ENCODE results near the gene EVPL.

The EVPL gene

GRCh38 chr17:76056882-76057281 is 29.8 kb upstream of the EVPL start:
- Histone ChIP-seq H3K27me3 (ENCODE audit: control insufficient read depth, insufficient read depth, low read length) (no peaks in the 10 kb centered on the region), H3K27ac (ENCODE audit: low read depth, low read length) (no peak overlapping the region), H3K36me3 (ENCODE audit: control insufficient read depth, insufficient read depth, low read length) (peaks cover 88% of the 10 kb centered on the region), H3K9me3 (ENCODE audit: control insufficient read depth, insufficient read depth, low read depth, low read length) (no peaks in the 10 kb centered on the region), H3K4me1 (ENCODE audit: control insufficient read depth, insufficient read depth, low read length) (0 out of 2 replicates have a peak, but pooled peaks cover 3% of the 10 kb centered on the region), H3K9ac (ENCODE audit: low read length) (no peak overlapping the region), H3K4me3 (ENCODE audit: low read depth, low read length) (no peak overlapping the region)

GRCh38 chr17:76054112-76054476 is 27.0 kb upstream of the EVPL start:
- Histone ChIP-seq H3K36me3 (ENCODE audit: control insufficient read depth, insufficient read depth, low read length) (peaks cover 88% of the 10 kb centered on the region), H3K9ac (ENCODE audit: low read length) (no peak overlapping the region), H3K9me3 (ENCODE audit: control insufficient read depth, insufficient read depth, low read depth, low read length) (no peaks in the 10 kb centered on the region), H3K4me1 (ENCODE audit: control insufficient read depth, insufficient read depth, low read length) (0 out of 2 replicates have a peak, but pooled peaks cover 3% of the 10 kb centered on the region), H3K27ac (ENCODE audit: low read depth, low read length) (no peak overlapping the region), H3K4me3 (ENCODE audit: low read depth, low read length) (no peak overlapping the region), H3K27me3 (ENCODE audit: control insufficient read depth, insufficient read depth, low read length) (no peaks in the 10 kb centered on the region)

GRCh38 chr17:76053246-76054111 is 26.4 kb upstream of the EVPL start:
- H3K9me3 ChIP-seq (ENCODE audit: control insufficient read depth, insufficient read depth, low read depth, low read length) = no peaks in the 10 kb centered on the region
- no peak overlapping the region for H3K4me3 ChIP-seq (ENCODE audit: low read depth, low read length)
- H3K27me3 ChIP-seq (ENCODE audit: control insufficient read depth, insufficient read depth, low read length) = no peaks in the 10 kb centered on the region
- peaks cover 88% of the 10 kb centered on the region for H3K36me3 ChIP-seq (ENCODE audit: control insufficient read depth, insufficient read depth, low read length)
- H3K27ac ChIP-seq (ENCODE audit: low read depth, low read length) = no peak overlapping the region
- peaks cover 7% of the 10 kb centered on the region; the same call in 1 of the 2 replicates for H3K4me1 ChIP-seq (ENCODE audit: control insufficient read depth, insufficient read depth, low read length)
- no peak overlapping the region for H3K9ac ChIP-seq (ENCODE audit: low read length)

GRCh38 chr17:76051561-76051960 is 24.5 kb upstream of the EVPL start:
- Histone ChIP-seq H3K27me3 (ENCODE audit: control insufficient read depth, insufficient read depth, low read length) (no peaks in the 10 kb centered on the region), H3K4me1 (ENCODE audit: control insufficient read depth, insufficient read depth, low read length) (peaks cover 7% of the 10 kb centered on the region; the same call in 1 of the 2 replicates), H3K36me3 (ENCODE audit: control insufficient read depth, insufficient read depth, low read length) (peaks cover 85% of the 10 kb centered on the region), H3K27ac (ENCODE audit: low read depth, low read length) (no peak overlapping the region), H3K9me3 (ENCODE audit: control insufficient read depth, insufficient read depth, low read depth, low read length) (no peaks in the 10 kb centered on the region), H3K4me3 (ENCODE audit: low read depth, low read length) (no peak overlapping the region), H3K9ac (ENCODE audit: low read length) (no peak overlapping the region)

GRCh38 chr17:76050538-76051467 is 23.7 kb upstream of the EVPL start:
- no peaks in the 10 kb centered on the region for H3K9me3 ChIP-seq (ENCODE audit: control insufficient read depth, insufficient read depth, low read depth, low read length)
- H3K27ac ChIP-seq (ENCODE audit: low read depth, low read length) = no peak overlapping the region
- H3K9ac ChIP-seq (ENCODE audit: low read length) = no peak overlapping the region
- peaks cover 7% of the 10 kb centered on the region; the same call in 1 of the 2 replicates for H3K4me1 ChIP-seq (ENCODE audit: control insufficient read depth, insufficient read depth, low read length)
- H3K36me3 ChIP-seq (ENCODE audit: control insufficient read depth, insufficient read depth, low read length) = peaks cover 85% of the 10 kb centered on the region
- H3K27me3 ChIP-seq (ENCODE audit: control insufficient read depth, insufficient read depth, low read length) = no peaks in the 10 kb centered on the region
- H3K4me3 ChIP-seq (ENCODE audit: low read depth, low read length) = no peak overlapping the region

- Histone ChIP-seq H3K4me1 (ENCODE audit: control insufficient read depth, insufficient read depth, low read length) (peaks cover 7% of the 10 kb centered on the region; the same call in 1 of the 2 replicates), H3K9ac (ENCODE audit: low read length) (no peak overlapping the region), H3K27me3 (ENCODE audit: control insufficient read depth, insufficient read depth, low read length) (no peaks in the 10 kb centered on the region), H3K36me3 (ENCODE audit: control insufficient read depth, insufficient read depth, low read length) (peaks cover 88% of the 10 kb centered on the region), H3K4me3 (ENCODE audit: low read depth, low read length) (no peak overlapping the region), H3K27ac (ENCODE audit: low read depth, low read length) (no peak overlapping the region), H3K9me3 (ENCODE audit: control insufficient read depth, insufficient read depth, low read depth, low read length) (no peaks in the 10 kb centered on the region)
Observed at GRCh38 chr17:76049836-76050537, 22.9 kb upstream of the EVPL start.

- Histone ChIP-seq H3K27ac (ENCODE audit: low read depth, low read length) (no peak overlapping the region), H3K9ac (ENCODE audit: low read length) (no peak overlapping the region), H3K4me1 (ENCODE audit: control insufficient read depth, insufficient read depth, low read length) (peaks cover 7% of the 10 kb centered on the region; the same call in 1 of the 2 replicates), H3K4me3 (ENCODE audit: low read depth, low read length) (no peak overlapping the region), H3K27me3 (ENCODE audit: control insufficient read depth, insufficient read depth, low read length) (no peaks in the 10 kb centered on the region), H3K9me3 (ENCODE audit: control insufficient read depth, insufficient read depth, low read depth, low read length) (no peaks in the 10 kb centered on the region), H3K36me3 (ENCODE audit: control insufficient read depth, insufficient read depth, low read length) (peaks cover 90% of the 10 kb centered on the region)
Observed at GRCh38 chr17:76049239-76049638, 22.1 kb upstream of the EVPL start.

- H3K27ac ChIP-seq (ENCODE audit: low read depth, low read length) = no peak overlapping the region
- peaks cover 90% of the 10 kb centered on the region for H3K36me3 ChIP-seq (ENCODE audit: control insufficient read depth, insufficient read depth, low read length)
Observed at GRCh38 chr17:76048711-76049110, 21.6 kb upstream of the EVPL start.

GRCh38 chr17:76048025-76048605 is 21.0 kb upstream of the EVPL start:
- H3K4me1 ChIP-seq (ENCODE audit: control insufficient read depth, insufficient read depth, low read length) = peaks cover 4% of the 10 kb centered on the region; the same call in 1 of the 2 replicates
- H3K9me3 ChIP-seq (ENCODE audit: control insufficient read depth, insufficient read depth, low read depth, low read length) = no peaks in the 10 kb centered on the region
- H3K27ac ChIP-seq (ENCODE audit: low read depth, low read length) = peak overlapping the region; percentile 1; the same call in 1 of the 2 replicates
- no peaks in the 10 kb centered on the region for H3K27me3 ChIP-seq (ENCODE audit: control insufficient read depth, insufficient read depth, low read length)
- H3K9ac ChIP-seq (ENCODE audit: low read length) = no peak overlapping the region
- H3K36me3 ChIP-seq (ENCODE audit: control insufficient read depth, insufficient read depth, low read length) = peaks cover 90% of the 10 kb centered on the region
- H3K4me3 ChIP-seq (ENCODE audit: low read depth, low read length) = no peak overlapping the region

More at GRCh38 chr17:76048711-76049110, 21.6 kb upstream of the EVPL start:
- no peak overlapping the region for H3K4me3 ChIP-seq (ENCODE audit: low read depth, low read length)
- H3K4me1 ChIP-seq (ENCODE audit: control insufficient read depth, insufficient read depth, low read length) = peaks cover 5% of the 10 kb centered on the region; the same call in 1 of the 2 replicates
- no peaks in the 10 kb centered on the region for H3K9me3 ChIP-seq (ENCODE audit: control insufficient read depth, insufficient read depth, low read depth, low read length)
- no peaks in the 10 kb centered on the region for H3K27me3 ChIP-seq (ENCODE audit: control insufficient read depth, insufficient read depth, low read length)
- no peak overlapping the region for H3K9ac ChIP-seq (ENCODE audit: low read length)

GRCh38 chr17:76046064-76046463 is 19.0 kb upstream of the EVPL start:
- Histone ChIP-seq H3K4me3 (ENCODE audit: low read depth, low read length) (no peak overlapping the region), H3K36me3 (ENCODE audit: control insufficient read depth, insufficient read depth, low read length) (peaks cover 94% of the 10 kb centered on the region), H3K9ac (ENCODE audit: low read length) (no peak overlapping the region), H3K27ac (ENCODE audit: low read depth, low read length) (no peak overlapping the region), H3K27me3 (ENCODE audit: control insufficient read depth, insufficient read depth, low read length) (no peaks in the 10 kb centered on the region), H3K9me3 (ENCODE audit: control insufficient read depth, insufficient read depth, low read depth, low read length) (no peaks in the 10 kb centered on the region), H3K4me1 (ENCODE audit: control insufficient read depth, insufficient read depth, low read length) (peaks cover 8% of the 10 kb centered on the region; the same call in 1 of the 2 replicates)

Measured in HUES6 (cell line).